ENCODE results near the gene MRE11. TPM values are rescaled to one million over a fixed set of nuclear protein-coding genes. Genes with fewer than 3 reads are reported as not detected.
A peak's percentile ranks its signal among the peaks of the same experiment; 100 is the strongest.
"Not testable (repeated sequence)": the region's sequence is repeated elsewhere in the genome, so short reads cannot be mapped to it uniquely, and the experiment has no call there.

The MRE11 gene
- polyA plus RNA-seq, 1 donor, result 15.1 TPM

- not testable (repeated sequence) for DNase-seq (ENCODE audit: low read depth)
Measured at GRCh38 chr11:94506513-94506912, 12.9 kb upstream of the MRE11 start.

GRCh38 chr11:94504689-94505293 lies 11.1 kb upstream of the MRE11 start:
- peak; percentile 17 for DNase-seq (ENCODE audit: low read depth)

- no peak for DNase-seq (ENCODE audit: low read depth)
Measured at GRCh38 chr11:94501522-94501921, 7.9 kb upstream of the MRE11 start.

GRCh38 chr11:94500181-94500580 lies 6.5 kb upstream of the MRE11 start:
- DNase-seq (ENCODE audit: low read depth), result no peak

- DNase-seq (ENCODE audit: low read depth), result no peak
Measured at GRCh38 chr11:94494126-94494680, 559 bp upstream of the MRE11 start.

- DNase-seq (ENCODE audit: low read depth), result no peak
Measured at GRCh38 chr11:94486068-94486467, 7.6 kb downstream of the MRE11 start.

GRCh38 chr11:94481342-94481741 lies 12.3 kb downstream of the MRE11 start:
- DNase-seq (ENCODE audit: low read depth), result no peak

GRCh38 chr11:94477624-94478023 lies 16.0 kb downstream of the MRE11 start:
- no peak for DNase-seq (ENCODE audit: low read depth)

- DNase-seq (ENCODE audit: low read depth), result peak; percentile 5
Measured at GRCh38 chr11:94472916-94473799, 20.5 kb downstream of the MRE11 start.

GRCh38 chr11:94469416-94469815 lies 24.2 kb downstream of the MRE11 start:
- no peak for DNase-seq (ENCODE audit: low read depth)

GRCh38 chr11:94459576-94459975 lies 34.1 kb downstream of the MRE11 start:
- DNase-seq (ENCODE audit: low read depth), result no peak

- DNase-seq (ENCODE audit: low read depth), result no peak
Measured at GRCh38 chr11:94457118-94458029, 36.3 kb downstream of the MRE11 start.

GRCh38 chr11:94455861-94456260 lies 37.8 kb downstream of the MRE11 start:
- no peak for DNase-seq (ENCODE audit: low read depth)

- no peak for DNase-seq (ENCODE audit: low read depth)
Measured at GRCh38 chr11:94454301-94454700, 39.3 kb downstream of the MRE11 start.

GRCh38 chr11:94452988-94453387 lies 40.7 kb downstream of the MRE11 start:
- DNase-seq (ENCODE audit: low read depth), result no peak

GRCh38 chr11:94450048-94450447 lies 43.6 kb downstream of the MRE11 start:
- no peak for DNase-seq (ENCODE audit: low read depth)

- no peak for DNase-seq (ENCODE audit: low read depth)
Measured at GRCh38 chr11:94449437-94449836, 44.2 kb downstream of the MRE11 start.

GRCh38 chr11:94449029-94449428 lies 44.6 kb downstream of the MRE11 start:
- DNase-seq (ENCODE audit: low read depth), result no peak

- no peak for DNase-seq (ENCODE audit: low read depth)
Measured at GRCh38 chr11:94447149-94447548, 46.5 kb downstream of the MRE11 start.

- no peak for DNase-seq (ENCODE audit: low read depth)
Measured at GRCh38 chr11:94445641-94446040, 48.0 kb downstream of the MRE11 start.

- no peak for DNase-seq (ENCODE audit: low read depth)
Measured at GRCh38 chr11:94433049-94433448, 60.6 kb downstream of the MRE11 start.

- no peak for DNase-seq (ENCODE audit: low read depth)
Measured at GRCh38 chr11:94424662-94425061, 69.0 kb downstream of the MRE11 start.

All from forelimb muscle (tissue), 1 donor.